Glutamatergic neuron (in vitro differentiated cells): Measurements from ENCODE around the gene SPECC1. TPM values are rescaled to one million over a fixed set of nuclear protein-coding genes. Genes with fewer than 3 reads are reported as not detected.

Experiments used
- DNase-seq: peaks from one replicate; pipeline ENCODE4 v3.0.0; 2022
- H3K27ac Mint-ChIP-seq: one replicate; pipeline ENCODE4 v1.8.0; 2020; ENCODE audit warnings: mild to moderate bottlenecking, mixed read lengths, inconsistent platforms; ENCODE audit not compliant: unreplicated experiment
- H3K27me3 Mint-ChIP-seq: one replicate; pipeline ENCODE4 v1.8.0; 2020; ENCODE audit warnings: mild to moderate bottlenecking, moderate library complexity, mixed read lengths, inconsistent platforms; ENCODE audit not compliant: unreplicated experiment
- H3K36me3 Mint-ChIP-seq: one replicate; pipeline ENCODE4 v1.8.0; 2020; ENCODE audit warnings: mild to moderate bottlenecking, mixed read lengths, inconsistent platforms; ENCODE audit not compliant: unreplicated experiment
- H3K4me1 Mint-ChIP-seq: one replicate; pipeline ENCODE4 v1.8.0; 2020; ENCODE audit warnings: mild to moderate bottlenecking, low read depth, mixed read lengths, inconsistent platforms; ENCODE audit not compliant: unreplicated experiment
- H3K4me3 Mint-ChIP-seq: one replicate; pipeline ENCODE4 v1.8.0; 2020; ENCODE audit warnings: mild to moderate bottlenecking, mixed read lengths, inconsistent platforms; ENCODE audit not compliant: unreplicated experiment
- H3K9me3 Mint-ChIP-seq: one replicate; pipeline ENCODE4 v1.8.0; 2020; ENCODE audit warnings: mild to moderate bottlenecking, moderate library complexity, mixed read lengths, inconsistent platforms; ENCODE audit not compliant: unreplicated experiment
- total RNA-seq: library from RNA; stranded (reverse); fragmentation: NEBNext Ultra II Directional; extraction: Animal tissue kit (Norgen Biotek cat#: 25700); gene quantifications from one replicate; pipeline ENCODE4 v1.2.1, GENCODE V29; 2021; ENCODE audit not compliant: unreplicated experiment
- TF ChIP-seq, protein P1 (sequence below): fragments of 200-600 bp; sonication (generic); IDR thresholded peaks from one replicate; pipeline ENCODE4 v1.5.0; 2021; ENCODE audit not compliant: partially characterized antibody, unreplicated experiment

The SPECC1 gene
- total RNA-seq, 1 donor from 2014 or later: 60.6 TPM

DNA sequence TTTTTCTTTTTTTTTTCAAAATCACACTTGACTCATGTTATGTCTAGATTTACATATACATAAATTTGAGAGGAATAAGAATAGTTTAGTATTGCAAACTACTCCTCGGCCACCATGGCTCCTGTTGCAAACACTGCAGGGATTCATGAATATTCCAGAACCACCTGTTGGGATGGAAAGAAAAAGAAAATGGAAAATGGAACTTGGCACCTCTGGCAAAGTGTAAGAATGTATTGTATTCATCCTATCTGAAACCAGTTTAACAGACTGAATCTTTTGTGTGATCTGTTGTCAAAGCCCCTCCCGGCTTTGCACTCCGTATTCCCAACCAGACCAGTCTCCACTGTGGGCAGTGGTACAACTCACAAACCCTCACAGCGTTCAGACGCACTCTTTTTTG is 124.4 kb downstream of the SPECC1 start:
- H3K4me3 Mint-ChIP-seq: no peak overlapping the region
- no peak overlapping the region for H3K27ac Mint-ChIP-seq
- TF ChIP-seq, protein P1, sequence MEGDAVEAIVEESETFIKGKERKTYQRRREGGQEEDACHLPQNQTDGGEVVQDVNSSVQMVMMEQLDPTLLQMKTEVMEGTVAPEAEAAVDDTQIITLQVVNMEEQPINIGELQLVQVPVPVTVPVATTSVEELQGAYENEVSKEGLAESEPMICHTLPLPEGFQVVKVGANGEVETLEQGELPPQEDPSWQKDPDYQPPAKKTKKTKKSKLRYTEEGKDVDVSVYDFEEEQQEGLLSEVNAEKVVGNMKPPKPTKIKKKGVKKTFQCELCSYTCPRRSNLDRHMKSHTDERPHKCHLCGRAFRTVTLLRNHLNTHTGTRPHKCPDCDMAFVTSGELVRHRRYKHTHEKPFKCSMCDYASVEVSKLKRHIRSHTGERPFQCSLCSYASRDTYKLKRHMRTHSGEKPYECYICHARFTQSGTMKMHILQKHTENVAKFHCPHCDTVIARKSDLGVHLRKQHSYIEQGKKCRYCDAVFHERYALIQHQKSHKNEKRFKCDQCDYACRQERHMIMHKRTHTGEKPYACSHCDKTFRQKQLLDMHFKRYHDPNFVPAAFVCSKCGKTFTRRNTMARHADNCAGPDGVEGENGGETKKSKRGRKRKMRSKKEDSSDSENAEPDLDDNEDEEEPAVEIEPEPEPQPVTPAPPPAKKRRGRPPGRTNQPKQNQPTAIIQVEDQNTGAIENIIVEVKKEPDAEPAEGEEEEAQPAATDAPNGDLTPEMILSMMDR: no peak
- H3K4me1 Mint-ChIP-seq: no peaks in the 10 kb centered on the region
- no peak for DNase-seq
- H3K36me3 Mint-ChIP-seq: no peaks in the 10 kb centered on the region
- H3K27me3 Mint-ChIP-seq: no peaks in the 10 kb centered on the region
- H3K9me3 Mint-ChIP-seq: peaks cover 1% of the 10 kb centered on the region

DNA sequence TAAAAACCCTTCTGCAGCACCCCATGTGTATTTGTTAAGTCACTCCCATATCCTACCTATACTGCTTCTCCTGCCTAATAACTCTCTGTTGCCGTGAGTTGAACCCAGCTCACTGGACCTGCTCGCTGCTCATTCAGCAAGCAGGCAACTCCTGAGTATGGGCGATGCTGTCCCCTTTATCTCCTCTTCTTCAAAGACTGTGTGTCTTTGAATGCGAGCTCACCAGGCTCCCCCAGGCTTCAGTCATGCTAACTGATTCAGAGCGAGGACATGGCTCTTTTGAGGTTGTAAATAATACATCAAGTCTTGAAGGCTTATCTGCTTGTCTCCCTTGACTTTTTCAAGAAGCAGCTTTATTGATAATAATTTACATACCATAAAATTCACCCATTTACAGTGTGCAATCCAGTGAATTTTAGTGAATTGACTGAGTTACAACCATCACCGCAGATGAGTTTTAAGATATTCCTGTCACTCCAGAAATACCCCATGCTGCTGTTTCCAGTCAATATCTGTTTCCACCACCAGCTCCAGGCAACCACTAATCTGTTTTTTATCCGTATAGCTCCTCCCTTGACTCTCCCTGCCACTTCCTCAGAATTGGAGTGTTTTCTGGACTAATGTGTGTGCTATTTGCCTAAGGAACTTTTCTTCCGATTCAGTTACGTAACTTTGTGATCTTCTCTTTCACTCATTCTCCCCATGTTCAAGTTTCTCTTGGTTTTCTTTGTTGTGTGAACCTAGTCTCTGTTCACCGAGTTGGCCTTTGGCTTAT is 132.2 kb downstream of the SPECC1 start:
- Mint-ChIP-seq H3K4me1 (no peaks in the 10 kb centered on the region), H3K4me3 (no peak overlapping the region), H3K9me3 (peaks cover 1% of the 10 kb centered on the region), H3K36me3 (peaks cover 6% of the 10 kb centered on the region), H3K27me3 (peaks cover 4% of the 10 kb centered on the region), H3K27ac (no peak overlapping the region)
- no peak for DNase-seq
- TF ChIP-seq, protein P1: no peak

DNA sequence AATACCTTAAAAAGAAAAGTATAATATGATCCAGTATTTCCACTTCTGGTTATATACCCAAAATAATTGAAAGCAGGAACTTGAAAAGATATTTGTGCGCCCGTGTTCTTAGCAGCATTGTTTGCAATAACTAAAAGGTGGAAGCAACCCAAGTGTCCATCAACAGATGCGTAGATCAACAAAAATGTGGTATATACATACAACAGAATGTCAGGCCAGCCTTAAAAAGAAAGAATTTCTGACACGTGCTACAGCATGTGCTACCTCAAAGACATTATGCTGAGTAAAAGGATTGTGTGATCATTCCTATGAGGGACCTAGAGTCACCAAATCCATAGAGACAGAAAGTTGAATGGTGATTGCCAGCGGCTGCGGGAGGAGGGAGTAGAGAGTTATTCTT is 133.1 kb downstream of the SPECC1 start:
- peaks cover 4% of the 10 kb centered on the region for H3K27me3 Mint-ChIP-seq
- H3K36me3 Mint-ChIP-seq: peaks cover 6% of the 10 kb centered on the region
- peaks cover 1% of the 10 kb centered on the region for H3K9me3 Mint-ChIP-seq
- H3K4me1 Mint-ChIP-seq: no peaks in the 10 kb centered on the region
- no peak overlapping the region for H3K4me3 Mint-ChIP-seq
- DNase-seq: no peak
- H3K27ac Mint-ChIP-seq: no peak overlapping the region
- TF ChIP-seq, protein P1: no peak

DNA sequence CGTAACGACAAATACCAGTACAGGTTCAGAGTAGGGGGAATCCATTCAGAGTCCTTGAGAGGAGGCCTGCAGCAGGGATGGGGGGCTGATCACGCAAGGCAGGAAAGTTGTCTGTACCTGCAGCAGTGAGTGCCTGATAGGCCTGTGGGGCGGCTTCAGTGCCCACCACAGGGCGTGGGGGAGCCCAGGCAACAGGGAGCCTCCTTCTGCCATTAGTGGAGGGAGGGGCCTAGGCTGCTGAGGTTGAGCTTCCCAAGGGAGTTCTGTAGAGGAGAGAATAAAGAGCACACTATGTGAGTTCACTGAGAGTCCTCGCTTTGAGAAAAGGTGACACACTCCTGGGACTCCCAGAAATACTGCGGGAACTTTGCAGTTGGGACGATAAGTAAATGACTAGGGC is 134.6 kb downstream of the SPECC1 start:
- peaks cover 4% of the 10 kb centered on the region for H3K27me3 Mint-ChIP-seq
- H3K9me3 Mint-ChIP-seq: peaks cover 1% of the 10 kb centered on the region
- no peak for DNase-seq
- no peak overlapping the region for H3K4me3 Mint-ChIP-seq
- no peak overlapping the region for H3K27ac Mint-ChIP-seq
- peaks cover 6% of the 10 kb centered on the region for H3K36me3 Mint-ChIP-seq
- TF ChIP-seq, protein P1: no peak
- no peaks in the 10 kb centered on the region for H3K4me1 Mint-ChIP-seq

DNA sequence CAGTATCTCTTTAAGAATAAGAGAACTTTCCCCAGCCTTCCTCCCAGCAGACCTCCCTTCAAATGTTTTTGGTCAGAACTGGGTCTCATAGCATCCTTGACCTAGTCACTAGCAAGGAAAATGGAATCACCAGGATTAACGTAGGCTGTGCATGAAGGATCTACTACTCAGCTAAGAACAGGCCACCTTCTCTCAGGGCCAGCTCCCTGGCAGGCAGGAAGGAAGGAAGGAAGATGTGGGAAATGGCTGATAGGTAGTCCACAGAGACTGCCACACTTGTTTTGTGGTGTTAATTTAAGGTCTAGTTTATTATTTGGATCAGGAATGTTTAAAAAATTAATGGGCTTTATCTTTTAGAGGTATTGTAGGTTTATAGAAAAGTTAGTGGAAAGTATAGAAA is 136.4 kb downstream of the SPECC1 start:
- Mint-ChIP-seq H3K4me1 (no peaks in the 10 kb centered on the region), H3K36me3 (peaks cover 6% of the 10 kb centered on the region), H3K27ac (no peak overlapping the region), H3K4me3 (no peak overlapping the region), H3K9me3 (peaks cover 1% of the 10 kb centered on the region), H3K27me3 (peaks cover 4% of the 10 kb centered on the region)
- TF ChIP-seq, protein P1: no peak
- DNase-seq: no peak
